HPDE6-E6E7 (cell line): ENCODE data around the gene INPP5D.
"Not testable (repeated sequence)": the region's sequence is repeated elsewhere in the genome, so short reads cannot be mapped to it uniquely, and the experiment has no call there.

Source experiments
- DNase-seq: peaks from one replicate; pipeline ENCODE4 v3.0.0; 2011; ENCODE audit warnings: missing footprints; ENCODE audit errors: extremely low spot score

The INPP5D gene

GRCh38 chr2:233117811-233118647, 57.9 kb downstream of the INPP5D start:
- DNase-seq = no peak

GRCh38 chr2:233118648-233119000, 58.5 kb downstream of the INPP5D start:
- no peak for DNase-seq

- DNase-seq = no peak
Measured at GRCh38 chr2:233119123-233119522, 59.0 kb downstream of the INPP5D start.

GRCh38 chr2:233119806-233120205, 59.7 kb downstream of the INPP5D start:
- no peak for DNase-seq

GRCh38 chr2:233120459-233120858, 60.3 kb downstream of the INPP5D start:
- DNase-seq = no peak

GRCh38 chr2:233121856-233122255, 61.7 kb downstream of the INPP5D start:
- DNase-seq = no peak

GRCh38 chr2:233122541-233122940, 62.4 kb downstream of the INPP5D start:
- no peak for DNase-seq

GRCh38 chr2:233123576-233123975, 63.4 kb downstream of the INPP5D start:
- DNase-seq = not testable (repeated sequence)

- no peak for DNase-seq
Measured at GRCh38 chr2:233124421-233125080, 64.4 kb downstream of the INPP5D start.

- DNase-seq = no peak
Measured at GRCh38 chr2:233125455-233126065, 65.4 kb downstream of the INPP5D start.

- no peak for DNase-seq
Measured at GRCh38 chr2:233129351-233129978, 69.3 kb downstream of the INPP5D start.

GRCh38 chr2:233130024-233130423, 69.9 kb downstream of the INPP5D start:
- DNase-seq = no peak

GRCh38 chr2:233130481-233131020, 70.4 kb downstream of the INPP5D start:
- DNase-seq = no peak

- no peak for DNase-seq
Measured at GRCh38 chr2:233131936-233132720, 72.0 kb downstream of the INPP5D start.

GRCh38 chr2:233133239-233133638, 73.1 kb downstream of the INPP5D start:
- DNase-seq = no peak

- no peak for DNase-seq
Measured at GRCh38 chr2:233135421-233135820, 75.3 kb downstream of the INPP5D start.

GRCh38 chr2:233137040-233137439, 76.9 kb downstream of the INPP5D start:
- no peak for DNase-seq

- DNase-seq = no peak
Measured at GRCh38 chr2:233140077-233140585, 80.0 kb downstream of the INPP5D start.

- DNase-seq = no peak
Measured at GRCh38 chr2:233140978-233141377, 80.8 kb downstream of the INPP5D start.

- DNase-seq = no peak
Measured at GRCh38 chr2:233141901-233142300, 81.8 kb downstream of the INPP5D start.

GRCh38 chr2:233142355-233142897, 82.3 kb downstream of the INPP5D start:
- DNase-seq = no peak
